ENCODE results near the gene CFTR. TPM values are rescaled to one million over a fixed set of nuclear protein-coding genes. Genes with fewer than 3 reads are reported as not detected.

The CFTR gene
- under 1 TPM in 1 of 4 donors, not detected in 3; 0.44 TPM for total RNA-seq

- TF ChIP-seq CTCF (IDR thresholded peaks at IDR 0.05 in 4 of 5, conservative IDR thresholded peaks at IDR 0.05 in 1 of 5) (no peak), POLR2A (IDR thresholded peaks at IDR 0.05) (no peak)
- Histone ChIP-seq H3K27me3 (peaks cover 21 to 24% (median 23%) of the 10 kb centered on the region in 3 donors), H3K36me3 (no peaks in the 10 kb centered on the region), H3K9me3 (no peaks in the 10 kb centered on the region), H3K27ac (no peak within 1 kb of the TSS), H3K4me3 (peak within 1 kb of the TSS; percentile 7 to 41 (median 35)), H3K4me1 (no peaks in the 10 kb centered on the region)
- in situ Hi-C loops (cut with MboI; ENCODE audit: low sequenced_read_pairs in 4 of 4) (no loop called here), intact Hi-C loops (cut with DNase I; ENCODE audit: low total_unique reads) (no loop called here)
- DNase-seq, result no peak
- ATAC-seq, result no peak
These were observed at the start of gene CFTR for GRCh38 chr7:117479225-117480054. Gene CFTR (plus strand): TSS chr7:117480025. CDS start chr7:117480095, 70 bp downstream.

GRCh38 chr7:117435475-117436043 is 44.3 kb upstream of the CFTR start:
- Histone ChIP-seq H3K9me3 (no peaks in the 10 kb centered on the region), H3K4me3 (no peak overlapping the region), H3K27me3 (no peaks in the 10 kb centered on the region), H3K36me3 (no peaks in the 10 kb centered on the region), H3K4me1 (no peaks in the 10 kb centered on the region), H3K27ac (no peak overlapping the region)
- ATAC-seq (no peak), DNase-seq (no peak)
- in situ Hi-C loops (cut with MboI; ENCODE audit: low sequenced_read_pairs in 4 of 4), result no loop called here
- intact Hi-C loops (cut with DNase I; ENCODE audit: low total_unique reads), result no loop called here
- TF ChIP-seq POLR2A (IDR thresholded peaks at IDR 0.05) (no peak), CTCF (IDR thresholded peaks at IDR 0.05 in 4 of 5, conservative IDR thresholded peaks at IDR 0.05 in 1 of 5) (no peak)

DNA sequence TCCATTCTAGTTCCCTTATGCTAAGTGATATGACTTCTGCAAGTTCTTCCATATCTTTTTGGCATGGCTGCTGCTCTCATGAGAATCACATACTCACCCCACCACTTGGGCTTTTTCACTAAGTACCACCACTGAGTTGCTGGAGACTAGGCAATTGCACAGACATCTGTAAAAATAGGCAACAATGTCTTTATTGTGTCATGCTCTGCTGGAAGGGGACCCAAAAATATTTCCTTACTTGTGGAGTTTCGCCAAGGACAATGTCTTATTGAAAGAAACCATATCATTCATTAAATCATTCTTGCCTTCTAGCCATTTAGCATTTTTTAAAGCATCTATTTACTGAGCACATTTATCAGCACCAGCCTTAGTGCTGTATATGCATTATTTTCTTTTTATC is 35.2 kb upstream of the CFTR start:
- Histone ChIP-seq H3K4me1 (no peaks in the 10 kb centered on the region), H3K27ac (no peak overlapping the region), H3K27me3 (no peaks in the 10 kb centered on the region), H3K4me3 (no peak overlapping the region), H3K36me3 (no peaks in the 10 kb centered on the region), H3K9me3 (no peaks in the 10 kb centered on the region)
- intact Hi-C loops (cut with DNase I; ENCODE audit: low total_unique reads), result no loop called here
- ATAC-seq, result no peak
- in situ Hi-C loops (cut with MboI; ENCODE audit: low sequenced_read_pairs in 4 of 4), result no loop called here
- no peak for DNase-seq
- no peak for TF ChIP-seq POLR2A (IDR thresholded peaks at IDR 0.05)
- no peak for TF ChIP-seq CTCF (IDR thresholded peaks at IDR 0.05 in 4 of 5, conservative IDR thresholded peaks at IDR 0.05 in 1 of 5)

GRCh38 chr7:117445206-117445605 is 34.6 kb upstream of the CFTR start:
- no peaks in the 10 kb centered on the region for H3K4me1 ChIP-seq
- no peak overlapping the region for H3K27ac ChIP-seq
- H3K36me3 ChIP-seq, result no peaks in the 10 kb centered on the region
- DNase-seq (no peak), ATAC-seq (no peak)
- H3K27me3 ChIP-seq, result no peaks in the 10 kb centered on the region
- H3K4me3 ChIP-seq, result no peak overlapping the region
- TF ChIP-seq CTCF (IDR thresholded peaks at IDR 0.05 in 4 of 5, conservative IDR thresholded peaks at IDR 0.05 in 1 of 5) (no peak), POLR2A (IDR thresholded peaks at IDR 0.05) (no peak)
- H3K9me3 ChIP-seq, result no peaks in the 10 kb centered on the region
- in situ Hi-C loops (cut with MboI; ENCODE audit: low sequenced_read_pairs in 4 of 4) (no loop called here), intact Hi-C loops (cut with DNase I; ENCODE audit: low total_unique reads) (no loop called here)

Measured in gastrocnemius medialis (tissue), 4 donors.